Measurements from ENCODE around the gene LRRC37B.
"Not testable (repeated sequence)": the region's sequence is repeated elsewhere in the genome, so short reads cannot be mapped to it uniquely, and the experiment has no call there.

GRCh38 chr17:31974269-31975071, 32.7 kb upstream of the LRRC37B start:
- not testable (repeated sequence) for TF ChIP-seq CTCF, EP300, POLR2AphosphoS5, POLR2A (IDR thresholded peaks at IDR 0.05)
